ENCODE measurements around the gene PLK3.
"Not testable (repeated sequence)": the region's sequence is repeated elsewhere in the genome, so short reads cannot be mapped to it uniquely, and the experiment has no call there.

PLK3 gene

DNA sequence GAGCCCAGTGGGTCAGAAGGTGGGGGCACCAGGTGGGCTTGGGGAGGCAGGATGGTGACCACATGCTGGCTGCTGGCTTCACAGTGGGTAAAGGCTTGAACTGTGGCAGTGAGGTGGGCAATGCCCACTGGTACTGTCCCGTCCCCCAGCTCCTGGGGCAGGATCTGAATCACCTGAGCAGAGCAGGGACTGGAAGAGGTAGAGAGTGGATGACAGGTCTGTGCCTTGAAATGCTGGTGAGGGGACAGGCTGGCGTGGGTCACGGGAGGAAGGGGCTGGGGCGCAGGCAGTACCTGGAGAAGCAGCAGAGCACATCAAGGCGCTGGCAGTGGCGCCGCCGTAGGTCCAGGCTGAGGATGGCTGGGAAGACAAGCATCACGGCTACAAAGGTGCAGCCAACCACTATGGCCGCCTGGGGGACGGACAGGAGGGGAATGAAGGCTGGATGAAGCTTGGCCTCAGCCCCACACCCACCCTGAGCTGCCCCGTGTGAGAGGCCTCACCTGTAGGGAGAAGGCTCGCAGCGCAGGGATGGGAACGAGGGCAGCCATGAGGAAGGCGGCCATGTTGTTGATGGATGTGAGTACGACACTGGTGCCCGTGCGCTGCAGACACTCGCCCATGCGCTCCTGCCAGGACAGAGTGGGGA is 27.9 kb downstream of the PLK3 start:
- DNase-seq (ENCODE audit: low read depth) = no peak

DNA sequence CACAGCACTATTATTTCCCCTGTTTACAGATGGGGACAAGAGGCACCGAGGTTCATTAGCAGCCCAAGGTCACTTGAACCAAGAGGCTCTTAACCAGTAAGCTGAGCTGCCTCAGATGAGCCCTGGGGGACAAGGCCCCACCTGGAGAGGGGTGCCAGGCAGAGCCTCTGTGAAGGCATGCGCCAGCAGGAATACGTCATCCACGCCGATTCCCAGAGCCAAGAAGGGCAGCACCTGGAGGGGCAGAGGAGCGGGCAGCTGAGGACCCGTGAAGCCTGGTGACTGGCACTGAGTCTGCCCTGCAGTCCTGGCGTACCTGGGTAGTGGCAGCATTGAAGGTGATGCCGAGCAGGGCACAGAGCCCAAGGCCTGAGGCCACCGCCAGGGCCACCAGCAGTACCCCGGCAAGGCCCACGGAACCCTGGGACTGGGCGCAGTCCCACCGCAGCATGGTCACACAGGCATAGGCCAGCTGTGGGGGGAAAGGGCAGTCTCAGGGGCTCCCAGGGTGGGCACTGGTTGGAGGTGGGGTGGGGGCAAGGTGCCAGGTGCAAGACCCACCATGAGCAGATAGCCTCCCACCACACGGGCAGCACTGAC is 28.8 kb downstream of the PLK3 start:
- no peak for DNase-seq (ENCODE audit: low read depth)

DNA sequence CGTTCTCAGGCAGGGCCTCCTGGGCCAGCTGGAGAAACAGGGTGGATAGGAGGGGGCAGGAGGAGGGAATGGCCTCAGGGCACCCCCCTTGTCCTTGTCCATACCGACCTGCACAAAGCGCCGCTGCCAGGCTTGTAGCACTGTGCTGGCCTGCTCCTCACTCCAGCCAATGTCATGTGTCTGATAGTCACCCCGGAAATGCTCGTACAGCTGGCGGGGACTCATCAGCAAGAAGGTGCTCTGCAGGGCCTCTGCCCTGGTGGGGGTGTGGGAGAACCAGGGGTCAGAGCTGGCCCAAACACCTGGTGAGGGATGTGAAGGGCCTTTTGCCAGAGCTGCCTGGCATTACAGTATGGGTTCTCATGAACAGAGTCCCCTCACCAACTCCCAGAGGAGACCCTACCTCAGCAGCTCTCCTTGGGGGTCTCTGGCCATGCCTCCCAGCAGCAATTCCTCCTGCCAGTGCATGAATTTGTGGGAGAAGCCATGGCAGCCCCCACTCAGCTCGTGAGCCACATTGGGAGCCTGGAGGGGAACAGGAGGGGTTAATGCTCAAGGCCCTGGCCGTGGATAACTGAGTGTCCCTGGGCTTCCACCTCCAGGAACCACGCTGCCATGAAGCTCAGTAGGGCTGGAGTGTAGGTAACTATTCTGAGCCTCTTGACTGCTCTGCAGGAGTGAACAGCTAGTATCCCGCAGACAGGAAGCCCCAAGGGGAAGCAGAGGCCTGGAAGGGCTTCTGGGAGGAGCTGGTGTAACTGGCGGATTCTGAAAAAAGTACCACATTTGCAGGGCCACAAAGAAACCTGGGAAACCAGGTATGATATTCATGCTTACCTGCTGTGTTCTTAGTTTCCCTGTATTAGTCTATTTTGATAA is 29.6 kb downstream of the PLK3 start:
- DNase-seq (ENCODE audit: low read depth) = no peak

DNA sequence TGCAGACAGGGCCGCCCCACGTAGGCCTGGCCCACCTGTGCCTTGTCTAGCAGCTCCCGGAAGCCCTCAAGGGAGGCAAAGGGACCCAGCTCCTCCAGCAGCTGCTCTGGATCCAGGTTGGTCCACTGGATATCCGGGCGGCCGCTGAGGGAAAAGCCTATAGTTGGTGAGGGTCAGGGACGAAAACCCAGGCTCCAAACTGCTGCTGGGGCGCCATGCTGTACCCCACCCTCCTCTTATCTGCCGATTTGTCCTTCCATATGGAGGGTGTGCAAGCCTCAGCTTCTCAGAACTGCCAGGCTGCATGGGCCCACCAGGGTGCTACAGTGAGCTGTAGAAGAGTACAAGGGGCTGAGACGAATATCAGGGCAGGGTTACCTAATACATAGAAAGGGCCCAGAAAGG is 30.7 kb downstream of the PLK3 start:
- no peak for DNase-seq (ENCODE audit: low read depth)

DNA sequence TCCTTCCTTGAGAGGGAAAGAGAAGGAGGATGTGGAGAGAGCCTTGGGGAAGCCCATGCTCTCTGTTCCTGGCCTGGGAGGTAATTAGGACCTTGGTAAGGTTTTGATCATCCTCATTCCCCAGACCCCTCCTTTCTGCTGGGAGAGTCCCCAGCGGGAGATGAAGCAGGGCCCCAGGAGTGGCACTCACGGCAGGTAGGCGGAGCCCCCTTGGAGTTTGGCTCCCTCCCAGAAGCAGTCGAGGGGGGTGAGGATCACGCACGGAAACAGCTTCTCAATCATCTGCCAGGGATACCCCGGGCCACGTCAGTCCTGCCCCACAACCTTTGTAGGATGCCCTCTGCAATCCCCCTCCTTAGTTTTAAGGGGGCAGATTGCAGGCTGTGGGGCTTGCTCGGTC is 31.3 kb downstream of the PLK3 start:
- no peak for DNase-seq (ENCODE audit: low read depth)

DNA sequence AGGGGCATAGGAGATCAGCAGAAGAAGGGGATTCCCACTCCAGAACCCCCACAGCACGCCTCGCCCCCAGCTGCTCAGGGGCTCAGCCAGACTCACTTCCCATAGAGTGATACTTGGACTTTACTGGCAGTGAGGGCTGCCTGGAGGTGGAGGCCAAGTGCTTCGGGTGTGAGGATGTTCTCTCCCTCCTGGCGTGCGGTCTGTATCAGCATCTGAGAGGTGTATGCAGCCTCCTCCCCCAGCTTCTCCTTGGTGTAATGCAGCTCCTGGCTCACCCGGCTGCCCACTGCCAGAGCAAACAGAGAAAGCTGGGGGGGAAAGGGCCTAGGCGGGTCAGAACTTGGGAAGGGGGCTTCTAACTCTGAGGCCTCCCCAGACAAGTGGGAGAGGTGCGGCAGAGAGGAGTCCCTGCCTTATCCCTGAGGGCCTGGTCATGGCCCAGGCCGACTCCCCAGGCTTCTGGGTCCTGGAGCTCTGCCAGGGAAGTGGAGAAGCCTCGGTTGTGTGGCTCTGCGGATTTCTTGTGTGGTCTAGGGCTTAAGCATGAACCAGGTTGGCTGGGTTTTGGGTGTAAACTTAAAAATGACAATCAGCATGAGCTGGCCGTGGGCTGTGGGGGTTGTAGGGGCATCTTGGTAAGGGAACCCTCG is 32.0 kb downstream of the PLK3 start:
- DNase-seq (ENCODE audit: low read depth) = no peak

DNA sequence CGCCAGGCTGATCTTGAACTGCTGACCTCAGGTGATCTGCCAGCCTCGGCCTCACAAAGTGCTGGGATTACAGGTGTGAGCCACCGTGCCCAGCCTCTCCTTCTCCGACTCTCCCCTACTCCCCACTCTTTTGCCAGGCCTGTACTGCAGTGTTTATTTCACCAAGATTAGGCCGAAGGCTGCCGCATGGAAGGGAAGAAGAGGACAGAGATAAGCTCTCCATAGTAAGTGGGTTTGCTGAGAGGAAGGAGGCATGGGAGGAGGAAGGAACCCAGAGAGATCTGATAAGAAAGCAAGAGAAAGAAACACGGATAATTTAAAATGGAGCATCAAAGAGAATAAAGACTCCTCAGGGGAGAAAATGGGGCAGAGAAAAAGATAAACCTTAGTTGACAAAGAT is 34.2 kb downstream of the PLK3 start:
- DNase-seq (ENCODE audit: low read depth) = no peak

DNA sequence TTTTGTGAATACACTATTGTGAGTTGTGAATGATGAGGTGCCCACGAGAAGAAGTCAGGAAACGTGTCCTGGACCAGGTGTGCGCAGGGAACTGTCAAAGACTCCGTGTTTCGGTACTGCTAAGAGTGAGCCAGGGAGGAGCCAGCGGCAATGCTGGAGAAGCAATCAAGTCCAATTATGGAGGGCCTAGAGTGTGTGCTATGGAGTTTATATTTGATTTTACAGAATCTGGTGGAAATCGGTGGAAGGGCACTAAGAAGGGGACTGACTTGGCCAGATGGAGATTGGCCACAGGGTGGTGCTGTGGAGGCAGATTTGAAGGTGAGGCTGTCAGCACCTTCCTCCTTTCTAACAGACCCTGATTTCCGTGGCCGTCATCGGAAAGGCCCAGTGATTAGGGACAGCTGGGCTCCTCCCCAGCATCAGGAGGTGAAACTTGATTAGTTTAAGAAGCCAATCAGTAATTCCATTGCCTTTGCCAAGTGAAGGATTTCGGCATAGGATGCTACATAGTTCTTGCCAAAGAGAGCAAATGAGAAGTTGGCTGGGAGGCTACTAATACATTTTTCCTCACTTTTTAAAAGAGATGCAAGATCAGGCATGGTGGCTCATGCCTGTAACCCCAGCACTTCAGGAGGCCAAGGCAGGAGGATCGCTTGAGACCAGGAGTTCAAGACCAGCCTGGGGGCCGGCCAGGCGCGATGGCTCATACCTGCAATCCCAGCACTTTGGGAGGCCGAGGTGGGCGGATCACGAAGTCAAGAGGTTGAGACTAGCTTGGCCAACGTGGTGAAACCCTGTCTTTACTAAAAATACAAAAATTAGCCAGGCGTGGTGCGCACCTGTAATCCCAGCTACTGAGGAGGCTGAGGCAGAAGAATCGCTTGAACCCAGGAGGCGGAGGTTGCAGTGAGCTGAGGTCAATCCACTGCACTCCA is 35.8 kb downstream of the PLK3 start:
- DNase-seq (ENCODE audit: low read depth) = peak; percentile 70

DNA sequence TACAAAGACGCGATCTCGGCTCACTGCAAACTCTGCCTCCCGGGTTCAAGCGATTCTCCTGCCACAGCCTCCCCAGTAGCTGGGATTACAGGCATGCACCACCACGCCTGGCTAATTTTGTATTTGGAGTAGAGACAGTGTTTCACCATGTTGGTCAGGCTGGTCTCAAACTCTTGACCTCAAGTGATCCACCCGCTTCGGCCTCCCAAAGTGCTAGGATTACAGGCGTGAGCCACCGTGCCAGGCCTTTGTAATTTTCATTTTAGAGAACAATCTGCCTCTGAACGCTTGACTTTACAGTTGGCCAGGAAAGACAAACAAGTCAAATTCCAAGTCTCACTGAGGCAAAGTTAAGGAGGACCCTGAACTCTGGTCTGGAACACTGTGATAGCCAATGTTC is 38.1 kb downstream of the PLK3 start:
- not testable (repeated sequence) for DNase-seq (ENCODE audit: low read depth)

DNA sequence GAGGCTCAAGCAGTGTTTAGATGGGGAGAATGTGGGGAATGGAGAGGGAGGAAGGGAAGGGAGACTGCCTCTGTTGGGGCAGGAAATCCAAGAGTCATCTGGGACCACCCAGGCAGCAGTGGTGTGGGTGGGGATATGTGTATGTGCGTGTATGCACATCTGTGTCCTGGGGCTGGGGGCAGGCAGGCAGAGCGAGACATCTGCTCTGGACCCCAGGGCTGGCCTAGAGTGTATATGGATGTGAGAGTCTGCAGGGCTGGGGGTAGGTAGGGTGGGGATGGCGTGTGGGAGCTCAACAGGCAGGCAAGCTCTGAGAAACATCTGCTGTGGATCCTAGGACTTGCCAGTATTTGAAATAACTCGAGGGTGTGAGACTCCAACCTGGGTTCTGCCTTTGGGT is 39.4 kb downstream of the PLK3 start:
- no peak for DNase-seq (ENCODE audit: low read depth)

DNA sequence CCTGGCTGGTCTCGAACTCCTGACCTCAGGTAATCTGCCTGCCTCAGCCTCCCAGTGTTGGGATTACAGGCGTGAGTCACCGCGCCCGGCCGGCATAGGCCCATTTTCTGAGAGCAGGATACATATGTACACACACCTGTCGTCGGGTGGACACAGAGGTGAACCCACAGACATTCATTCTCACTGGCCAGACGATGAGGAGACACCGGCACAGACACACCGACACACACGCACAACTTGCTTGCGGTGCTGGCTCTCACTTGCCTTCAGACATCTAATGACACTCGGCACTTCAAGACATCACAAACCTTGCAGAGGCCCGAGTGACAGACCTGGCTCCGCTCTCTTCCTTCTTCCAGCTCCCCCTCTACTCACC is 42.3 kb downstream of the PLK3 start:
- no peak for DNase-seq (ENCODE audit: low read depth)

DNA sequence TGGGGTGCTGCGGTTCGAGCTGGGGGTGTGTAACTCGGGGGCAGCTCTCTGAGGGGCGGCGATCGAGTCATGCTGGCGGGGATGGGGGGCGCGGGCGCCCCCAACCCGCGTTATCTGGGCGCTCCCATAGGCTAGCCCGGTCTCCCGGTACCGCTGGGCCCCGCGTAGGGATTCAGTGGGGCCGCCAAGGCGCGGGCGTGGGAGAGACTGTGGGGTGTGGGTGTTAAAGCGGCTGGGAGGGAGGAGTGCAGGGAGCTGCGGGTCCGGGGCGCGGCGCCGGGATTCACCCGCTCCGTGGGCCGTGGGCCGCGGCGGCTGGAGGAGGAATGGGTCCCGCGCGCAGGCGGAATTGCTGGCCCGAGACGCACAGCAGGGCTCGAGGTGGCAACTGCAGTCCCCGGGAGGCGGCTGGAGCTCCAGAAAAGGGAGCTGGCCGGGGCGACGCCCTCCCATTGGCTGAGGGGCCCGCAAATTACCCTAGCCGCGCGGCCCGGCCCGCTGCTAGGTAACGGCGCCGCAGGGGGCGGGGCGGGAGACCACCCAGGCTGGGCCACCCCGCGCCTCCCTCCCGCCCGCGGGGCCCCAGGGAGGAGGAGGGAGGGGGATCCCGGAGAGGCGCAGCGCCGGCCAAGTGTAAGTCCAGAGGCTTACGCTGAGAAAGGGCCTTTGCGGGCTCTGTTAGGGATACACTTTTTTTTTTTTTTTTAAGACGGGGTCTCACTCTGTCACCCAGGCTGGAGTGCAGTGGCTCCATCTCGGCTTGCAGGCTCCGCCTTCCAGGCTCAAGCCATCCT is 42.9 kb downstream of the PLK3 start, which contains the start of gene PTCH2:
Gene PTCH2 (minus strand): TSS at position 392 of the 794 bp plus-strand sequence. CDS start 321 bp downstream, at position 71.
- no peak for DNase-seq (ENCODE audit: low read depth)

DNA sequence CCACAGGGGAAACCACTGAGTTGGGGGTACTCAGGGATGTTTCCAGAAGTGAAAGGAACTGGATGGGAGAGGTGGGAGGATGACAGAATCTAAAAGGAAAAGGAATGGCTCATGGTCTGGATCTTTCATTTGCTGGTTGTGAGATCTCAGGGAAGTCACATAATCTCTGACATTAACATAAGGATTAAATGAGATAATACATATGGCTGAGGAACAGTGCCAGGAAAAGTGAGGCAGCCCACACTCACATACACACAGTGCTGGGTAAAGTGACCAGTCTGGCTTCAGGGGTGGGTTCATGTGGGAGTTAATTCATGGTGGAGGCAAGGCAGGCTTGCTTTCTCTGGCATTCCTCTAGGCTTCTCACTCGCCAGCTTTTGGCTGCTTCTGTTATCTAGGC is 46.8 kb downstream of the PLK3 start:
- no peak for DNase-seq (ENCODE audit: low read depth)

DNA sequence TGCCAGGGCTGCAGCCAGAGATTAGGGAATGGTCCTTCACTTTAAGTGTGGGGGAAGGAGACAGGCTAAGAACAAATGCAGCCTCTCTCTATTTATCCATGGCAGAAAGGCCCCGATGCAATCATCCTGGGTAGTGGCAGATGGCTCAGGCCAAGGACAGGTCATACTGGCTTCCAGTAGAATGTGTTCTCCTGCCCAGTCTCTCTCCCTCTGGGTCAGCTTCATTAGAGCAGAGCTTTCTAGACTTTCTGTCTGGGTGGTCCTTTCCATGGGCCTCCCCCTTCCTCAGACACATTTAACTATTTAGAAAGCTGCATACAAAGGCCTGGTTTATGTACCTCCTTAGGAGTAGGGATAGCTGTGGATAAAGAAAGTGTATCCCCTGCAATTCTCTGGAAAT is 47.7 kb downstream of the PLK3 start:
- no peak for DNase-seq (ENCODE audit: low read depth)

DNA sequence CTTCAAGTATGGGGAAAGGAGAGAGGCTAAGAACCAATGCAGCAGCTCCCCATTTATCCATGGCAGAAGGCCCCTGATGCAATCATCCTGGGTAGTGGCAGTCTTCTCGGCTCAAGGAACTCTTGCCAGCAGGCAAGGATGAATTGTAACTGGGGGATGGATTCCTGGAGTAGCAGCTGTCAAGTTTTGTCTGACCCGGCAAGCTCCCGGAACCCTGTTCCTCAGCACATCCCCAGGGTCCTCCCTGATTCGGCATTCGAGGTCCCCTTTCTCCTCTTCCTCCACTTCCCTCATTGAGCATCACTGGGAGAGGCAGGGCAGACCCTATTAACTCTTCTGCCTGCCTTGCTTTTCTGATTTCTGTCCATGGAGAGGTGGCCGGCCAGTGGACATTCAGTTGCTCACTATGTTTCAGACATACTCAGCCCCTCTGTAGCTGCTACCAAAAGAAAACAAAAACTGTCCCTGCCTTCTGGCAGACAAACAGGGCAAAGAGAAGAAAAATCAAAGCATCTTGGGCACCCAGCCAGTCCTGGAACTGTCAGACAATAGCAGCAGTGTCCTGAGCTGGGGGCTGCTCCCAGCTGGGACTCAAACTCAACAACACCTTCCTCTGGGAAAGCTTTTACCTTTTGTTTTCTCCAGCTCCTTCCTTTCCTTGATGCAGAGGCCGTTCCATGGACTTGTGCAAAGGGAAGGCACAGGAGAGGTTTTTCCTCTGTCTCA is 48.4 kb downstream of the PLK3 start:
- no peak for DNase-seq (ENCODE audit: low read depth)

DNA sequence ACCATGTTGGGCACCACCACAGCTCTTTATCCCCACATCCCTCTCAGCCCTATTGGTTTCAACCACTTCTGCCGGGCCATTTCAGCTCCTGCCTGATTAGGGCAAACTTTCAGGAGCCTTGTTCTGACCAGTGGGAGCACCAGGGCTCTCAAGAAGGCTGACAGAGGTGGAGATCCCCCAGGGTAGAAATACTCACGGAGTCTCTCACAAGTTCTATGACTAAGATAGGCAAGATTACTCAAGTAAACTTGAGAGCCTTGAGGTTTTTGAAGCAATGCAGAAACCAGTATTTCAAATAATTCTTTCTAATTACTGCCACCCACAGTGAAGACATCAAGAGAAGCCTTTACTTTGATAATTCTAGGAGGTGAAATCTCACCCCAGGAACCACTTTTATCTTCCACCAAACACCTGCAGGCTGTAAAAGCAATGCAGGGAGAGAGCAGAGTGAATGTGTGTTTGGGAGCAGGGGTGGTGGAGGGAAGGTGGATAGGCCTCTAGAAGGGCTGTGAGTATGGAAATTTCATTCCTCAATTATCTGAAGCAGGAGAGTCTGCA is 49.5 kb downstream of the PLK3 start:
- DNase-seq (ENCODE audit: low read depth) = no peak

DNA sequence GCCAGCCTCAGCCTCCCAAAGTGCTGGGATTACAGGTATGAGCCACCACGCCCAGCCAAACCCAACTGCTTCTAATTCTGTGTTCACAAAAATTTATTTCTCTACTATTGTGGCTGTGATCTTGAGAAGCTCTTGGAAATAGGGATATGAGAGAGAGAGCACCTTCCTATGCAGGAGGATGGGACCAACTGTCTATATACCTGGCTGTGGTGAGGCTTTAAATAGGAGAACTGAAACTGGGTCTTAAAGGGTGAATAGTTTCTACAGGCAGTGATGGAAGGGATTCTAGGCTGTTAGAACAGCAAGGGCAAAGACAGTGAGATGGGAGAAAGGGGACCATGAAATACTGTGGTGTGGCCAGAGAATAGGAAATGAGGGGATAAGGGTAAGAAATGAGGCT is 51.1 kb downstream of the PLK3 start:
- no peak for DNase-seq (ENCODE audit: low read depth)

DNA sequence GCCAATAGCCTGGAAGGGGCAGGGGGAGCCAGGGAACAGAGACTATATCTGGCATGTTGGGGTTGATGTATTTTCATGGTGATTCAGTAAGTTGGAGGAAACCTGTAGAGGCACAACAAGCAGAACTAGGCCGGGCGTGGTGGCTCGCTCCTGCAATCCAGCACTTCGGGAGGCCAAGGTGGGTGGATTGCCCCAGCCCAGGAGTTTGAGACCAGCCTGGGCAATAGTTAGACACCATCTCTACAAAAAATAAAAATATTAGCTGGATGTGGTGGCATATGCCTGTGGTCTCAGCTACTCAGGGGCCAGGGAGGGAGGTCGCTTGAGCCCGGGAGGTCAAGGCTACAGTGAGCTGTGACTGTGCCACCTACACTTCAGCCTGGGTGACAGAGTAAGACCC is 53.0 kb downstream of the PLK3 start:
- no peak for DNase-seq (ENCODE audit: low read depth)

DNA sequence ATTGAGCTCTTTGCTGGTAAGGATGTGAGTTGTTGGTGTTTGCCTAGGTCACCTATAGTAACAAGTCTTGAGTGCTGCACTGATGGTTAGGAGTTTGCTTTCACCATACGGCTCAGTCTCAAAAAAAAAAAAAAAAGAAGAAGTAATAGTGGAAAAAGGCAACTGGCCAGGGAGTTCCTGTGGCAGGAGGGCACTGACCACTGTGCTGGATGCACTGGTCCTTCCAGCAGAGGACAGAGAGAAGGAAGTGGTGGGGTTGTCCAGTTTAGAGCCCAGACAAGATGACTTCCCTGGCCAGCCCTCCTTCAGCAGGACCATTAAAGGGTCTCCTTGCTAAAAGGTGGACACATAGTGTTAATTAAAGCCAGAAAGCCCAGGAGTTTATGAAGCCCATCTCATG is 54.8 kb downstream of the PLK3 start:
- no peak for DNase-seq (ENCODE audit: low read depth)

Measured in activated T-helper 1 cell treated with Interleukin-2 at 50 U/mL for 16 hours (primary cell).